Mesendoderm (in vitro differentiated cells): ENCODE results near the gene TMEM14A.

Experiments
- DNase-seq: peaks from one replicate; pipeline ENCODE4 v3.0.0; 2013
- H2AK5ac ChIP-seq: 2 replicates; pipeline ENCODE4 v1.6.1; 2013; ENCODE audit warnings: low read length, inconsistent platforms
- H2BK120ac ChIP-seq: 2 replicates; pipeline ENCODE4 v1.6.1; 2013; ENCODE audit warnings: low read depth, mild to moderate bottlenecking, low read length, moderate library complexity, mixed read lengths
- H2BK15ac ChIP-seq: replicated peaks from 2 replicates; pipeline ENCODE4 v1.6.1; 2013; ENCODE audit warnings: low read depth, mild to moderate bottlenecking, moderate library complexity
- H2BK5ac ChIP-seq: 2 replicates; pipeline ENCODE4 v1.6.1; 2013; ENCODE audit warnings: low read length, inconsistent platforms
- H3K18ac ChIP-seq: 2 replicates; pipeline ENCODE4 v1.6.1; 2013; ENCODE audit warnings: mild to moderate bottlenecking, low read length, mixed read lengths
- H3K23ac ChIP-seq: one replicate; pipeline ENCODE4 v1.6.1; 2013; ENCODE audit warnings: low read length
- H3K27ac ChIP-seq: 2 replicates; pipeline ENCODE4 v1.5.1; 2013; ENCODE audit warnings: low read depth, mild to moderate bottlenecking, inconsistent platforms, low read length, moderate library complexity
- H3K27me3 ChIP-seq: 2 replicates; pipeline ENCODE4 v1.6.1; 2013; ENCODE audit warnings: low read length, control low read depth, mild to moderate bottlenecking, inconsistent platforms; ENCODE audit not compliant: insufficient read depth, poor library complexity
- H3K36me3 ChIP-seq: 2 replicates; pipeline ENCODE4 v1.6.1; 2013; ENCODE audit warnings: low read length, inconsistent platforms; ENCODE audit not compliant: control insufficient read depth, insufficient read depth
- H3K4ac ChIP-seq: one replicate; pipeline ENCODE4 v1.6.1; 2013; ENCODE audit warnings: low read depth, mild to moderate bottlenecking, low read length, moderate library complexity
- H3K4me1 ChIP-seq: 2 replicates; pipeline ENCODE4 v1.6.1; 2013; ENCODE audit warnings: low read depth, low read length, inconsistent platforms; ENCODE audit not compliant: control insufficient read depth
- H3K4me2 ChIP-seq: 2 replicates; pipeline ENCODE4 v1.6.1; 2013; ENCODE audit warnings: low read length
- H3K4me3 ChIP-seq: 2 replicates; pipeline ENCODE4 v1.5.1; 2013; ENCODE audit warnings: mild to moderate bottlenecking, low read length
- H3K56ac ChIP-seq: one replicate; pipeline ENCODE4 v1.6.1; 2013; ENCODE audit warnings: low read length
- H3K79me1 ChIP-seq: 2 replicates; pipeline ENCODE4 v1.6.1; 2013; ENCODE audit warnings: low read length, inconsistent platforms
- H3K79me2 ChIP-seq: 2 replicates; pipeline ENCODE4 v1.6.1; 2013; ENCODE audit warnings: mild to moderate bottlenecking, low read length; ENCODE audit not compliant: control insufficient read depth, insufficient read depth
- H3K9ac ChIP-seq: 2 replicates; pipeline ENCODE4 v1.6.1; 2013; ENCODE audit warnings: low read length, inconsistent platforms
- H4K5ac ChIP-seq: one replicate; pipeline ENCODE4 v1.6.1; 2013; ENCODE audit warnings: low read length
- H4K8ac ChIP-seq: one replicate; pipeline ENCODE4 v1.6.1; 2013; ENCODE audit warnings: low read depth, mild to moderate bottlenecking, control low read depth, low read length, moderate library complexity
- WGBS: extraction: QIAGEN DNeasy Blood & Tissue Kit; methylation state at CpG from one replicate; pipeline ENCODE4 v1.1.7; 2013; ENCODE audit warnings: low lambda C conversion rate, missing lambda C conversion rate; ENCODE audit not compliant: insufficient coverage; ENCODE audit errors: extremely low coverage; 5-methylcytosine and 5-hydroxymethylcytosine counted together

TMEM14A gene

DNA sequence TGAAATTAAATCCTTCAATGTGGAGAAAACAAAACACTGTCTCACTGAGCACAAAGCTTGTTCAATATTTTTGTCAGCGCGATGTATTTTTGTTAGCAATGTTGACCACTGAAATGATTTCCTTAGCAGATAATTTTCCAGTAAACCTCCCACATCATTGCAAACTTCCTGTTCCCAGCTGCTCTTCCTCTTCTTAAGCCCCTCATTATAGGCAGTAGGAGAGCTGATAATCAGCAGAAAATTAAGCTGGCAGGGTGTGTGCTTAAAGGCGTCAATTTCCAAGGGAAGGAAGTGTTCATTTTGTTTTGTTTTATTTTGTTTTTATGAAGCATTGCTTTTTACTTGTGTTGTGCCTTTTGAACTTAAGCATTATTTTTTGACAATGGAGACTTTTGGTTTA lies 29.1 kb upstream of the TMEM14A start:
- no peaks in the 10 kb centered on the region for H3K4me1 ChIP-seq

DNA sequence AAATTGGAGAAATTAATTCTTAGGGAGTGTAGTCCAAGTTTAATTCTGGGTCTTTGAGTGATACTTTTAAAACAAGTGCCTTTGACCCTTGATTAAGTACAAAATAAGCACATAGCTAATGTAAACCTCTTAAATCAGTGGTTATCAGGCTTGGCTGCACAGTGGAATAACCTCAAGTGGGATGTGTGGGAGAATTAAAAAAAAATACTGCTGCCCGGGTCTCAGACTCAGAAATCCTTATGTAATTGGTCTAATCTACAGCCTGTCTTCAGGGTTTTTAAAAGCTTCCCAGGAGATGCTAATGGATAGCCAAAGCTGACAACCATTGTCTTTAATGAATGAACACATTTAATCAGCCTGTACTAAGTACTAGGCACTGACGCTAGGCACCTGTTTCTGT lies 28.5 kb upstream of the TMEM14A start:
- H3K79me2 ChIP-seq, result no peaks in the 10 kb centered on the region
- no peak overlapping the region for H2AK5ac ChIP-seq
- no peaks in the 10 kb centered on the region for H3K36me3 ChIP-seq
- no peak overlapping the region for H3K4me3 ChIP-seq
- no CpG with 5 or more reads among the region's 2 CpGs for WGBS
- no peaks in the 10 kb centered on the region for H3K4me1 ChIP-seq
- DNase-seq, result no peak
- H4K8ac ChIP-seq, result no peak overlapping the region
- H3K79me1 ChIP-seq, result no peaks in the 10 kb centered on the region
- no peak overlapping the region for H3K23ac ChIP-seq
- H2BK15ac ChIP-seq, result no peak overlapping the region
- no peak overlapping the region for H2BK5ac ChIP-seq
- H3K9ac ChIP-seq, result no peak overlapping the region
- no peak overlapping the region for H3K4me2 ChIP-seq
- no peaks in the 10 kb centered on the region for H3K27me3 ChIP-seq
- no peak overlapping the region for H3K18ac ChIP-seq
- no peak overlapping the region for H3K27ac ChIP-seq
- no peak overlapping the region for H4K5ac ChIP-seq
- H3K4ac ChIP-seq, result no peak overlapping the region
- no peak overlapping the region for H3K56ac ChIP-seq
- no peak overlapping the region for H2BK120ac ChIP-seq

More for the DNA sequence above, 29.1 kb upstream of the TMEM14A start:
- DNase-seq, result peak; percentile 15
- no peak overlapping the region for H4K5ac ChIP-seq
- H3K9ac ChIP-seq, result no peak overlapping the region
- H4K8ac ChIP-seq, result no peak overlapping the region
- H3K23ac ChIP-seq, result no peak overlapping the region
- H2BK120ac ChIP-seq, result no peak overlapping the region
- no peak overlapping the region for H2AK5ac ChIP-seq
- H2BK15ac ChIP-seq, result no peak overlapping the region
- no peak overlapping the region for H3K4me3 ChIP-seq
- no peak overlapping the region for H3K56ac ChIP-seq
- H3K18ac ChIP-seq, result no peak overlapping the region
- H2BK5ac ChIP-seq, result no peak overlapping the region
- no peak overlapping the region for H3K4ac ChIP-seq
- H3K27ac ChIP-seq, result no peak overlapping the region
- no CpG with 5 or more reads among the region's 3 CpGs for whole genome bisulfite sequencing
- H3K79me2 ChIP-seq, result no peaks in the 10 kb centered on the region
- H3K4me2 ChIP-seq, result no peak overlapping the region
- H3K36me3 ChIP-seq, result no peaks in the 10 kb centered on the region
- H3K27me3 ChIP-seq, result no peaks in the 10 kb centered on the region
- H3K79me1 ChIP-seq, result no peaks in the 10 kb centered on the region

DNA sequence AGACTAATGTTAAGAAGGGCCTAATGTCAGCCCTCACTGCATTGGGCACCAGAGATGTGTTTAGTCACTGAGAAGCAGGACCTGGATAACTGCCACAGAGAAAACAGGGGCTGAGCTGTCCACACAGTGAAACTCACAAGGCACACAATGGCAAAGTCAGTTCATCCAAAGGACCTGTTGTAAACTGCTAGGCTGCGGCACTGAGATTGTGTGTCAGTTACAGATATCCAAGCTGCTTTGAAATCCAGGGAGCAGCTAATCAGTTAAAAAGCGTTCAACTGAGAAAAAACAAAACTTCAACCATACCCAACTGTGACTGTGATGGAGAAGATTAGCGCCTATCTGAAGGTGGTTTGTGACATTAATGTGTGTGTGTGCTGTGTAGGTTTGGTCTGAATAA lies 27.8 kb upstream of the TMEM14A start:
- no peak for DNase-seq

DNA sequence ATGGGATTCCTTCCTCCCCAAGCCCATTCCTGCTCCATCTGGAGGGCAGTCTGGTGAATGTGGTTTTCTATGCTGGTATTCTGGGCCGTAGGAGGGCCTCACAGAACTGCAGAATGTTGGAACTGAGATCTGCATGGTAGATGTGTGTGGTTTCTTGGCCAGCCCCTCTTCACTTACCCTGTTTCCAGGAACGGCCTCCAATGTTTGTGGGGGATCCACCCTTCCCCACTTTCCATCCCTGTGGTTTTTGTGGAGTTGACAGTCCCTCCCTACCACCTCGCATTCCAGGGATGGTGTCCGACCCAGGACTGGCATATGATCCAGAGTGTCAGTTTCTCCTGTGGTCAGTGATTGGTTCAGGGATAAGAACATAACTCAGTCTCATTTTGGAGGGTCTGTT lies 26.7 kb upstream of the TMEM14A start:
- Histone ChIP-seq H3K18ac (no peak overlapping the region), H3K79me1 (no peaks in the 10 kb centered on the region), H3K27ac (no peak overlapping the region)

More for the DNA sequence above, 27.8 kb upstream of the TMEM14A start:
- no CpG with 5 or more reads among the region's 3 CpGs for WGBS
- Histone ChIP-seq H3K27ac (no peak overlapping the region), H3K4me2 (no peak overlapping the region), H3K4ac (no peak overlapping the region), H2AK5ac (no peak overlapping the region), H3K18ac (no peak overlapping the region), H2BK15ac (no peak overlapping the region), H3K27me3 (no peaks in the 10 kb centered on the region), H3K79me2 (no peaks in the 10 kb centered on the region), H2BK120ac (no peak overlapping the region), H3K9ac (no peak overlapping the region), H3K36me3 (no peaks in the 10 kb centered on the region), H4K5ac (no peak overlapping the region), H2BK5ac (no peak overlapping the region), H4K8ac (no peak overlapping the region), H3K4me1 (no peaks in the 10 kb centered on the region), H3K23ac (no peak overlapping the region), H3K4me3 (no peak overlapping the region), H3K56ac (no peak overlapping the region), H3K79me1 (no peaks in the 10 kb centered on the region)

DNA sequence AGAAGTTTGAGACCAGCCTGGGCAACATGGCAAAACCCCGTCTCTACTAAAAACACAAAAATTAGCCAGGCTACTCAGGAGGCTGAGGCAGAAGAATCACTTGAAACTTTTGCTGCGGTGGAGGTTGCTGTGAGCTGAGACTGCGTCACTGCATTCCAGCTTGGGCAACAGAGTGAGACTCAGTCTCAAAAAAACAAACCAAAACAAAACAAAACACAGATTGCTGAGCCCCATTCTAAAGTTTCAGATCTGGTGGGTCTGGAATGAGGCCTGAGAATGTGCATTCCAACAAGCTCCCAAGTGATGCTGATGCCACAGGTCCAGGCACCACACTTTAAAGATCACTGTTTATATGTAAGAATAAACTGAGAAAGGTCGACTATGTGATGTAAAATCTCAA lies 24.9 kb upstream of the TMEM14A start:
- Histone ChIP-seq H3K56ac (no peak overlapping the region), H3K4ac (no peak overlapping the region), H3K4me1 (no peaks in the 10 kb centered on the region), H4K8ac (no peak overlapping the region), H3K27me3 (no peaks in the 10 kb centered on the region), H3K79me1 (no peaks in the 10 kb centered on the region), H3K36me3 (no peaks in the 10 kb centered on the region), H4K5ac (no peak overlapping the region), H2BK15ac (no peak overlapping the region), H3K23ac (no peak overlapping the region), H3K79me2 (no peaks in the 10 kb centered on the region), H2BK5ac (no peak overlapping the region), H3K4me2 (no peak overlapping the region), H3K27ac (no peak overlapping the region), H3K18ac (no peak overlapping the region), H3K9ac (no peak overlapping the region), H2BK120ac (no peak overlapping the region), H3K4me3 (no peak overlapping the region), H2AK5ac (no peak overlapping the region)
- WGBS, result no CpG with 5 or more reads among the region's 4 CpGs
- no peak for DNase-seq

More for the DNA sequence above, 26.7 kb upstream of the TMEM14A start:
- Histone ChIP-seq H3K4me3 (no peak overlapping the region), H3K36me3 (no peaks in the 10 kb centered on the region), H4K8ac (no peak overlapping the region), H3K23ac (no peak overlapping the region), H4K5ac (no peak overlapping the region), H2BK15ac (no peak overlapping the region), H2BK120ac (no peak overlapping the region), H3K9ac (no peak overlapping the region), H2AK5ac (no peak overlapping the region), H3K4ac (no peak overlapping the region), H3K4me2 (no peak overlapping the region), H3K4me1 (no peaks in the 10 kb centered on the region), H3K79me2 (no peaks in the 10 kb centered on the region), H2BK5ac (no peak overlapping the region), H3K56ac (no peak overlapping the region), H3K27me3 (no peaks in the 10 kb centered on the region)
- no peak for DNase-seq
- no CpG with 5 or more reads among the region's 4 CpGs for WGBS

DNA sequence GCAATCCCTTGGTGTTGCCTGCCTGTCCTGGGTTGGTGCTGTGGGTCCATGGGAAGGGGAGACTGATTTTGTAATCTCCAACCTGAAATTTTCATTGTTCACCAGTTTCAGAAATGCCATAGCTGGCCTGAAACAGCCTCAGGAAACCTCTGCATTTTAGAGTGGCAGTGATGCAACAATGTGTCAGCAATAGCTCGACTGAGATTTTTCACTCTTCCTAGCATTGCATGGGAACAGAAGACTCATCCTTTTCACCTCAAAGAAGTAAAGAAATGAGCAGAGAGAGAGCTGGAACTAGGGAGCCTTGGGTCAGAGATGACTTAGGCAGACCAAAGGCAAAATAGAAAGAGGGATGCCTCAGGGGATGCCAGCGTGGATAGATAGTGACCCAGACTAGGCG lies 23.7 kb upstream of the TMEM14A start:
- Histone ChIP-seq H3K56ac (no peak overlapping the region), H2BK5ac (no peak overlapping the region), H3K79me1 (no peaks in the 10 kb centered on the region), H3K27me3 (no peaks in the 10 kb centered on the region), H3K27ac (no peak overlapping the region), H3K4ac (no peak overlapping the region), H3K79me2 (no peaks in the 10 kb centered on the region), H3K23ac (no peak overlapping the region), H3K4me2 (no peak overlapping the region), H3K18ac (no peak overlapping the region), H2AK5ac (no peak overlapping the region), H4K8ac (no peak overlapping the region), H2BK120ac (no peak overlapping the region), H4K5ac (no peak overlapping the region), H2BK15ac (no peak overlapping the region), H3K4me1 (no peaks in the 10 kb centered on the region), H3K4me3 (no peak overlapping the region), H3K9ac (no peak overlapping the region), H3K36me3 (no peaks in the 10 kb centered on the region)
- WGBS, result no CpG with 5 or more reads among the region's 3 CpGs
- no peak for DNase-seq
